Measurements from ENCODE around the gene OR51D1.

DNA sequence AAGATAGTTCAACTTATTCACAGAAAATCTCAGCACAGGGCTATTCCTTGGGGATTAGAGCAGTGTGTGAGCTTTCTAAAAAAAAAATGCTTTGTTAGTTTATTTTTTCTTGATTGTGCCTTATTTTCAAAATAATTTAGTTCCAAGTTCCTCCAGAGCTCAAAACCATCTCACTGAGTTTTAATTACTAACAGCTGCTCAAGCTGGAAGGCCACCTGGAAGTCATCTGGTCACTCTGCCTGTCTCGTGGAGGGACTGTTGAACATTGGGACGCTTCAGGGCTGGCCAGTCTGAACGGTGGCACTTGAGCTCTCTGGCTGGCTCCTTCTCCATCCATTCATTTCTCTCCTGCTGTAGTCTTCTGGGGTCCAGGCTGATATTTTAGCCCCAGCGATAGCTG is 10.5 kb downstream of the OR51D1 start:
- TF ChIP-seq, protein P1, sequence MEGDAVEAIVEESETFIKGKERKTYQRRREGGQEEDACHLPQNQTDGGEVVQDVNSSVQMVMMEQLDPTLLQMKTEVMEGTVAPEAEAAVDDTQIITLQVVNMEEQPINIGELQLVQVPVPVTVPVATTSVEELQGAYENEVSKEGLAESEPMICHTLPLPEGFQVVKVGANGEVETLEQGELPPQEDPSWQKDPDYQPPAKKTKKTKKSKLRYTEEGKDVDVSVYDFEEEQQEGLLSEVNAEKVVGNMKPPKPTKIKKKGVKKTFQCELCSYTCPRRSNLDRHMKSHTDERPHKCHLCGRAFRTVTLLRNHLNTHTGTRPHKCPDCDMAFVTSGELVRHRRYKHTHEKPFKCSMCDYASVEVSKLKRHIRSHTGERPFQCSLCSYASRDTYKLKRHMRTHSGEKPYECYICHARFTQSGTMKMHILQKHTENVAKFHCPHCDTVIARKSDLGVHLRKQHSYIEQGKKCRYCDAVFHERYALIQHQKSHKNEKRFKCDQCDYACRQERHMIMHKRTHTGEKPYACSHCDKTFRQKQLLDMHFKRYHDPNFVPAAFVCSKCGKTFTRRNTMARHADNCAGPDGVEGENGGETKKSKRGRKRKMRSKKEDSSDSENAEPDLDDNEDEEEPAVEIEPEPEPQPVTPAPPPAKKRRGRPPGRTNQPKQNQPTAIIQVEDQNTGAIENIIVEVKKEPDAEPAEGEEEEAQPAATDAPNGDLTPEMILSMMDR (IDR thresholded peaks at IDR 0.05) = no peak
- TF ChIP-seq POLR2AphosphoS5 (IDR thresholded peaks at IDR 0.05; ENCODE audit: insufficient read depth in 1 of 2, low read depth in 1 of 2) = no peak

Measured in vagina (tissue), 2 donors.